GM18526 (cell line): Measurements from ENCODE around the gene VPS13D.

ENCODE experiments used
- POLR2A ChIP-seq: IDR thresholded peaks from 3 replicates; pipeline ENCODE4 v1.6.1; 2011; ENCODE audit not compliant: insufficient read length; ENCODE audit errors: extremely low read depth

Gene VPS13D

DNA sequence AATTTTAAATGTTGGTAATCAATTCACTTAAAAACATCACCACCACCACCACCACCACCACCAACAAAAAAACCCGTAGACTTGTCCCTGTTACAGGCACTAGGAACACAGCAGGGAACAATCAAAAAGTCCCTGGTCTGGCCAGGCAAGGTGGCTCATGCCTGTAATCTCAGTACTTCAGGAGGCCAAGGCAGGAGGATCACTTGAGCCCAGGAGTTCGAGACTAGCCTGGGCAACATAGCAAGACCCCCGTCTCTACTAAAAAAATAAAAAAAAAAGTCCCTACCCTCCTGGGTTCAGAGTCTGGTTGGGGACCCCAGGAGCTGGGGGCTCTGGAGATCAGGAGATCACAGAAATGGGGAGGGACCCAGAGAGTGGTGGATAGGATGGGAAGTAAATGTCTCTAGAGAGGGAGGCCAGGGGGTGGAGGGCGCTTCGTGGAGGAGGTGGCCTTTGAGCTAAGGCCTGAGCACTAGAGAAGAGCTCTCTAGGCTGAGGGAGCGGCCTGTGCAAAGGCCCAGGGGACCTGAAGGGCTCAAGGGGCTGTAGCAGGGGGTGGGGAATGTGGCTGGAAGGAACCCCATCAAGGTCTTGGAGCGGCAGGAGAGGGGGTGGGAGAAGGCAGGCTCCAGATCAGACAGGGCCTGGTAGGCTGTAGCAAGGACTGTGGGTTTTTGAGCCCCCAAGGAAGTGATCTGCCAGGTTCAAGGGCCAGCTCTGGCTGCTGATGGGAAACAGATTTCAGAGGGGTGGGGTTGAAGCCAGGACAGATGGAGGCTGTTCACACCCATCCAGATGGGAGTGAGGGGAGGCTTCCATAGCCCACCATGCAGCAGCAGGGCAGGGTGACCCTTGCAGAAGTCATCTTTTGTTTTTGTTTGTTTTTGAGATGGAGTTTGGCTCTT, 24.8 kb upstream of the VPS13D start:
- no peak for TF ChIP-seq POLR2A

GRCh38 chr1:12206238-12206637, 23.6 kb upstream of the VPS13D start:
- TF ChIP-seq POLR2A = no peak

DNA sequence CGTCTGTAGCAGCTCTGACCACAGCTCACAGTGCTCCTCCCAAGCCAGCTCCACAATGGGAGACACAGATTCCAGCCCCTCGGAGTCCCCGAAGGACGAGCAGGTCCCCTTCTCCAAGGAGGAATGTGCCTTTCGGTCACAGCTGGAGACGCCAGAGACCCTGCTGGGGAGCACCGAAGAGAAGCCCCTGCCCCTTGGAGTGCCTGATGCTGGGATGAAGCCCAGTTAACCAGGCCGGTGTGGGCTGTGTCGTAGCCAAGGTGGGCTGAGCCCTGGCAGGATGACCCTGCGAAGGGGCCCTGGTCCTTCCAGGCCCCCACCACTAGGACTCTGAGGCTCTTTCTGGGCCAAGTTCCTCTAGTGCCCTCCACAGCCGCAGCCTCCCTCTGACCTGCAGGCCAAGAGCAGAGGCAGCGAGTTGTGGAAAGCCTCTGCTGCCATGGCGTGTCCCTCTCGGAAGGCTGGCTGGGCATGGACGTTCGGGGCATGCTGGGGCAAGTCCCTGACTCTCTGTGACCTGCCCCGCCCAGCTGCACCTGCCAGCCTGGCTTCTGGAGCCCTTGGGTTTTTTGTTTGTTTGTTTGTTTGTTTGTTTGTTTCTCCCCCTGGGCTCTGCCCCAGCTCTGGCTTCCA, 22.9 kb upstream of the VPS13D start:
- no peak for TF ChIP-seq POLR2A

GRCh38 chr1:12208271-12208670, 21.6 kb upstream of the VPS13D start:
- no peak for TF ChIP-seq POLR2A

GRCh38 chr1:12208764-12209494, 20.9 kb upstream of the VPS13D start:
- TF ChIP-seq POLR2A = no peak

DNA sequence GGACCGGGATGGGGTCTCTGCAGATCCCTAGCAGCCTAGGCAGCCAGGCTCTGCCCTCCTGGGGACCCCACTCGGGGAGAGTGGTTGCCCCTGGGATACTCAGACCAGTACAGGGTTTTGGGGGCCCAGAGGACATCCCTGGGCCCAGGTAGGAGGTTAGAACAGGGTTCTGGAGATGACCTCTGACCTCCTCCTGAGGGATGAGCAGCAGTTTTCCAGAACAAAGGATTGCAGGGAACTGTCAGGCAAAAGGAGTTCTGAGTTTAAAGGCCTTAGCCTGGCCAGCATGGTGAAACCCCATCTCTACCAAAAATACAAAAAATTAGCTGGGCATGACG, 20.4 kb upstream of the VPS13D start:
- TF ChIP-seq POLR2A = no peak

DNA sequence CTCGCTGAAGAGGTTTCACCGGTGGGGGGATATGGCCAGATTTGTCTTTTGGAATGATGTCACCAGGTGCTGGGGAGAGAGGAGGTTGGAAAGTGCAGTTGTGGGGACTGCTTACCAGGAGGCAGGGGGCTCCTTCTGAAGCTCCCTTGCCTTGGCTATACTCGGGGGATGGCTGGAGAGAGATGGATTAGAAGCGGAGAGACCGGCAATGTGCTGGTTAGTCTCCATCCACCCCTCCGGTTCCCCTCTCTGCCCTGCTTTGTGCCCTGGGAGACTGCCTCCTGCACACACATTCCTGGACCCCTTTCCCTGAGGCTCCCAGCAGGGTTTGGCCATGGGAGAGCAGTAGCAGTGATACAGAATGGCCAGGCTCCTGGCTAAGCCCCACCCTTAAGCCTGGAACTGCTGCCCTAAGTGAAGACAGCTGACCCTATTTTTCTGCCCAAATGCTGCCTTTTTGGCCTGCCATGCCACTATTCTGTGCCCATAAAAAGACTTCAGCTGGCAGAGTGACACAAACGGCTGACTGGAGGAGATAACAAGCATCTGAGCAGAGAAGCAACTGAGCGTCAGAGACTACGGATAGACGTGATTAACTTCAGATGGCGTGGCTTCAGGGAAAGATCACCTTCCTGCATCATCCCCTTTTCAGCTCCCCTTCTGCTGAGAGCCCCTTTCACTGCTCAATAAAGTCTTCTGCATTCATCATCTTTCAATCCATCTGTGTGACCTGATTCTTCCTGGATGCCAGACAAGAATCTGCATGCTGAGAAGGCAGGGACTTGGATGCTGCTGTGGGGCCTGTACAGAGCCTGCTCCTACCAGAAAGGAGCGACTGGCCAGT, 14.5 kb upstream of the VPS13D start:
- no peak for TF ChIP-seq POLR2A

DNA sequence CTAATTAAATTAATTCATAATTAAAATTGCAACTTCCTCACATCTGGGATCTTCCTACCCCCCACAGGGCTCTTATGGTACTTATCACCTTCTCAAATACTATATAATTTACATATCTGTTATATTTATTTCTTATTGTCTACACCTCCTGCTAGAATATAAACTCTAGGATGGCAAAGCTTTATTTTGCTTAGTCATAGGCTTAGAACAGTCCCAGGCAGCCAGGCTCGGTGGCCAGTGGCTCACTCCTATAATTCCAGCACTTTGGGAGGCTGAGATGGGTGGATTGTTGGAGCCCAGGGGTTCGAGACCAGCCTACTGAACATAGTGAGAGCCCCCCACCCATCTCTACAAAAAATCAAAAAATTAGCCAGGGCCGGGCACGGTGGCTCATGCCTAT, 10.0 kb upstream of the VPS13D start:
- no peak for TF ChIP-seq POLR2A

- no peak for TF ChIP-seq POLR2A
These were observed 8.9 kb upstream of the VPS13D start for GRCh38 chr1:12220890-12221289.

DNA sequence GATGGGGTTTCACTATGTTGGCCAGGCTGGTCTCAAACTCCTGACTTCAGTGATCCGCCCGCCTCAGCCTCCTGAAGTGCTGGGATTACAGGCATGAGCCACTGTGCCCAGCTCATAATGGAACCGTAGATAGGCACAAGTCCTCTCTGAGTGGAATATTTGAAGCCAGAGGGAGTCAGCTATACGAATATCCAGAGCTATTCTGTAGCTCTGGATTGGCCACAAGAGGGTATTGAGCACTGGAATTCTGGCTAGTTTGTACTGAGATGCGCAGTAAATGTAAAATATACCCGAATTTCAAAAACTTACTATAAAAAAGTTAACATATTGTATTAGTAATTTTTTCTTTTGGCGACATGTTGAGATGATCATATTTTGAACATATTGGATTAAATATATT, 851 bp upstream of the VPS13D start:
- TF ChIP-seq POLR2A = no peak

- TF ChIP-seq POLR2A = no peak
These were observed 420 bp upstream of the VPS13D start for GRCh38 chr1:12229386-12229834.

- no peak for TF ChIP-seq POLR2A
These were observed 882 bp downstream of the VPS13D start for GRCh38 chr1:12230549-12231275.

- no peak for TF ChIP-seq POLR2A
These were observed 1.4 kb downstream of the VPS13D start for GRCh38 chr1:12231276-12231595.

- no peak for TF ChIP-seq POLR2A
These were observed 2.4 kb downstream of the VPS13D start for GRCh38 chr1:12232221-12232620.
